ENCODE measurements around the gene MICU1. TPM values are rescaled to one million over a fixed set of nuclear protein-coding genes. Genes with fewer than 3 reads are reported as not detected.
"Not testable (repeated sequence)": the region's sequence is repeated elsewhere in the genome, so short reads cannot be mapped to it uniquely, and the experiment has no call there.

Gene MICU1
- total RNA-seq, 1 experiment from 2014 or later: 83.2 TPM

- in situ Hi-C loops (cut with HindIII; ENCODE audit: low pct_unique_long_range_greater_than_20kb, low sequenced_read_pairs): no loop called here
- DNase-seq (ENCODE audit: low read depth): no peak
Observed at GRCh38 chr10:72385724-72386123, 240.2 kb downstream of the MICU1 start.

- peak; percentile 33 for DNase-seq (ENCODE audit: low read depth)
- in situ Hi-C loops (cut with HindIII; ENCODE audit: low pct_unique_long_range_greater_than_20kb, low sequenced_read_pairs): not testable (repeated sequence)
Observed at GRCh38 chr10:72384982-72385381, 240.9 kb downstream of the MICU1 start.

DNA sequence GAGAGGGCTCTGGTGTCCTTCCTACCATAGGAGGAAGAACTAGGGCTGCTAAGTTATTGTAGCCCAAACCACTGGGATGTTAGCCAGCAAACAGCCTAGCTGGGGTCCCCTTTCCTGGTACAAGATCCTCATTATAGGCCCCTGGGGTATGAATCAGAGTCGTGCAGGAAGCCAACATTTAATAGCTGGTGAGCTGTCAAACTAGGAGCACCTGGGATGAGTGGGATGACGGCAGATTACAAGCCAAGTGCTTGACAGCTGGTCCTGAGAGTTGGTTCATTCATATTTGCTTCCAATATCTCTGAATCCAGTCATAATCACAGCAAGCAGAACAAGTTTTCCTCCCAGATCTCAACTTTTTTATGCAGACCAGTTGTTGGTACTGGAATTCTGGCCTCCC, 246.1 kb downstream of the MICU1 start:
- DNase-seq (ENCODE audit: low read depth): no peak
- in situ Hi-C loops (cut with HindIII; ENCODE audit: low pct_unique_long_range_greater_than_20kb, low sequenced_read_pairs): no loop called here

DNA sequence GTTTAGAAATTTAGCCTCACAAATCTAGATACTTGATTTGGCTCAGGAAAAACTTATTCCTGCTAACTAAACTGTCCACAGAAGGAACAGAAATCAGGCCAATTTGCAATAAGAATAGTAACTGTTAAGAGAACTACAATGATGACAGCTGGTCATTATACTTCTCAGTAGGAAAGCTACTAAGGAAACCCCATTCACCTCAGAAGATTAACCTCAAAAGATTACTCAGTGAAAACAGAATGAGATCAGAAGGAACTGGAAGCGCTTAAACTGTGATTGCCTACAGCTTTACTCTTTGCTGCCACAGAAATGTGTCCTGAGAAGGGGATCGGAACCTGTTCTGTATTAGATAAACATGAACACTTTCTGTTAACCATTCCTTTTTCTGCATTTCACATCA, 246.8 kb downstream of the MICU1 start:
- in situ Hi-C loops (cut with HindIII; ENCODE audit: low pct_unique_long_range_greater_than_20kb, low sequenced_read_pairs): no loop called here
- no peak for DNase-seq (ENCODE audit: low read depth)

DNA sequence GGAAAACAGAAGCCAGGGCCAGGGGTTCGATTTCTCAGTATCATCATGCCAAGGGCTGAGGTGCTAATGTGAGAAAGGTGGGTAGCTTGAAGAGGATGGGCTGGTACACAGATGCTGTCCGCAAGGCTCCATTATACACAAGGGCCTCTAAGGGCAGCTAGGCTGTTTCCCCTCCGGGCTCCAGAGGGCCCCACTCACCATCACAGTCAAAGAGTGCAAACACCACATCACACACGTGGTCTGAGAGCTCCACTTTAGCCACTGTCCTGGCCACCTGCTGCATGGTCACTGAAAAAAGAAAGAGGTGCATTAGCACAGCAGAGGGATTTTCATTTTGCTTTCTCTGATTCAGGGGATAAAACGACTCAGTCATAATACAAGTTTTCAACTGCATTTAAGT, 250.3 kb downstream of the MICU1 start:
- no peak for DNase-seq (ENCODE audit: low read depth)
- in situ Hi-C loops (cut with HindIII; ENCODE audit: low pct_unique_long_range_greater_than_20kb, low sequenced_read_pairs): no loop called here

- in situ Hi-C loops (cut with HindIII; ENCODE audit: low pct_unique_long_range_greater_than_20kb, low sequenced_read_pairs): no loop called here
- no peak for DNase-seq (ENCODE audit: low read depth)
Observed at GRCh38 chr10:72375173-72375572, 250.7 kb downstream of the MICU1 start.

GRCh38 chr10:72370201-72370722, 255.6 kb downstream of the MICU1 start:
- no peak for DNase-seq (ENCODE audit: low read depth)
- in situ Hi-C loops (cut with HindIII; ENCODE audit: low pct_unique_long_range_greater_than_20kb, low sequenced_read_pairs): no loop called here

DNA sequence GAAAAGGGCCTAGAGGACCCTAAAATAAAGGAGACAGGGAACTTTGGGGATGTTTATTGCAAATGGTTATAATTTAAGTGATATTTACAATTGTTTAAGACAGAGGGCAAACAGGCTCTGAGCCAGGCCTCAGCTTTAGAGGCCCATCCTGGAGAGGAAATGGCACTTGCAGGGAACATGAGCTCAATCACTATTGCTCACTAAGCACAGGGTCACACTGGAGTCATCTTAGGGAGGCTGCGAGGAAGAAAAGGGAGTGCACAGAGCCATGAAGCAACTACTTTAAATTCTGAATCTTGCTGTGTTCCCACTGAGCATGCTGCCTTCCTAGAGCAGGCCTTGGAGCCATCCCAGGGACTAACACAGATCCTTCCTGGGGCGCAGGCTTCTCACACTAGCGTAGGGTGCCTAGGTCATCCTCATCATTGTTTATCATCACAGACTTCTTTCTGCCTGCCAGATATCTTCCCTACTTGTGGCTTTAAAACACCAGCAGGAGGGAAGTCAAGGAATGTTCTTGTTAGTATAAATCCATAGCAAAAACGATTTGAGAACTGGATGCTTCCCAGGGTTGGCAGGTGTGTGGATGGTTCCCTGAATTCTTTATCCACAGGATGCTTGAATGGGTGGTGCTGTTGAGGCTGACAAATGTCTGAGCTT, 258.4 kb downstream of the MICU1 start:
- in situ Hi-C loops (cut with HindIII; ENCODE audit: low pct_unique_long_range_greater_than_20kb, low sequenced_read_pairs): no loop called here
- no peak for DNase-seq (ENCODE audit: low read depth)

GRCh38 chr10:72365106-72365895, 260.6 kb downstream of the MICU1 start:
- in situ Hi-C loops (cut with HindIII; ENCODE audit: low pct_unique_long_range_greater_than_20kb, low sequenced_read_pairs): no loop called here

DNA sequence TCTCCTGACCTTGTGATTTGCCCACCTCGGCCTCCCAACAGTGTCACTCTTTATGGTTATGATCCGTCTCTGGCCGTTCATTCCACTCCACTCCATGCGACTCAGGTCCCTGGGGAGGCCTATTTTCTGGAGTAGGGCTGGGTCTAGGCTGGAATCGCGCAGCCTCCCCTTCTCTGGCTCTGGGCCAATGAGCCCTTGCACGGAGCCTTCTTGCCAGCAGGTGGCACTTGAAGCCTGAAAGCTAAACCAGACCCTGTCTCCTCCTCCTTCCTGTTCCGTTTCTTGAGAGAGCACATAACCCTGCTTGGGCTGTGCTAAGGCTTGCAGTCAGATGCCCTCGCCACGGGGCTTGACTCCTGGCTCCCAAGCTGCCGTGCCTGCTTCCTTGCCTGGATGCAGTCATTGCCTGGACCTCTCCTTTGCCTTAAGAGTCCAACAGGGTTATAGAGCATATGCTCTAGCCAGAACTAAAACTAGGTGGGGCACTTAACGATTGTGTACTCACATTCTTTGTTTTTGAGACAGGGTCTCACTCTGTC, 261.6 kb downstream of the MICU1 start:
- peak; percentile 89 for DNase-seq (ENCODE audit: low read depth)
- in situ Hi-C loops (cut with HindIII; ENCODE audit: low pct_unique_long_range_greater_than_20kb, low sequenced_read_pairs): no loop called here

More at GRCh38 chr10:72365106-72365895, 260.6 kb downstream of the MICU1 start:
- no peak for DNase-seq (ENCODE audit: low read depth)

- DNase-seq (ENCODE audit: low read depth): no peak
- in situ Hi-C loops (cut with HindIII; ENCODE audit: low pct_unique_long_range_greater_than_20kb, low sequenced_read_pairs): no loop called here
Observed at GRCh38 chr10:72356987-72357386, 268.9 kb downstream of the MICU1 start.

- DNase-seq (ENCODE audit: low read depth): no peak
- in situ Hi-C loops (cut with HindIII; ENCODE audit: low pct_unique_long_range_greater_than_20kb, low sequenced_read_pairs): no loop called here
Observed at GRCh38 chr10:72356115-72356514, 269.8 kb downstream of the MICU1 start.

DNA sequence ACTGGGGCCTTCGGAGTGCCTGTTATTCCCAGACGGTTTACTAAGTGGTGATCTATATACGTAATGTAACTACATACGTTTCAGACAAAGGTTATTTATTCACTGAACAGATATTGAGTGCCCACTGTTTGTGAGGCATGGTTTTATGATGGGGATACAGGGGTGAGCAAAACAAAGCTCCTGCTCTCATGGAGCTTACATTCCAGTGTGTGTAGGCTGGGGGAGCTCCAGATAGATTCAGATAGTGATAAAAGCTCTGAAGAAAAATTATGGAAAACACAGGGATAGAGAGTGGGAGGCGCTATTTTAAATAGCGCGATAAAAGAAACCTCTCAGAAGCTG, 270.7 kb downstream of the MICU1 start:
- in situ Hi-C loops (cut with HindIII; ENCODE audit: low pct_unique_long_range_greater_than_20kb, low sequenced_read_pairs): no loop called here
- DNase-seq (ENCODE audit: low read depth): no peak

- in situ Hi-C loops (cut with HindIII; ENCODE audit: low pct_unique_long_range_greater_than_20kb, low sequenced_read_pairs): no loop called here
- peak; percentile 98 for DNase-seq (ENCODE audit: low read depth)
Observed at GRCh38 chr10:72354356-72355213, 271.3 kb downstream of the MICU1 start, which contains the start of gene DNAJB12. Gene DNAJB12, minus strand, starts transcription at chr10:72354919. Its CDS starts 22 bp downstream, at chr10:72354897.

GRCh38 chr10:72353965-72354355, 271.9 kb downstream of the MICU1 start:
- DNase-seq (ENCODE audit: low read depth): peak; percentile 50
- in situ Hi-C loops (cut with HindIII; ENCODE audit: low pct_unique_long_range_greater_than_20kb, low sequenced_read_pairs): no loop called here

DNA sequence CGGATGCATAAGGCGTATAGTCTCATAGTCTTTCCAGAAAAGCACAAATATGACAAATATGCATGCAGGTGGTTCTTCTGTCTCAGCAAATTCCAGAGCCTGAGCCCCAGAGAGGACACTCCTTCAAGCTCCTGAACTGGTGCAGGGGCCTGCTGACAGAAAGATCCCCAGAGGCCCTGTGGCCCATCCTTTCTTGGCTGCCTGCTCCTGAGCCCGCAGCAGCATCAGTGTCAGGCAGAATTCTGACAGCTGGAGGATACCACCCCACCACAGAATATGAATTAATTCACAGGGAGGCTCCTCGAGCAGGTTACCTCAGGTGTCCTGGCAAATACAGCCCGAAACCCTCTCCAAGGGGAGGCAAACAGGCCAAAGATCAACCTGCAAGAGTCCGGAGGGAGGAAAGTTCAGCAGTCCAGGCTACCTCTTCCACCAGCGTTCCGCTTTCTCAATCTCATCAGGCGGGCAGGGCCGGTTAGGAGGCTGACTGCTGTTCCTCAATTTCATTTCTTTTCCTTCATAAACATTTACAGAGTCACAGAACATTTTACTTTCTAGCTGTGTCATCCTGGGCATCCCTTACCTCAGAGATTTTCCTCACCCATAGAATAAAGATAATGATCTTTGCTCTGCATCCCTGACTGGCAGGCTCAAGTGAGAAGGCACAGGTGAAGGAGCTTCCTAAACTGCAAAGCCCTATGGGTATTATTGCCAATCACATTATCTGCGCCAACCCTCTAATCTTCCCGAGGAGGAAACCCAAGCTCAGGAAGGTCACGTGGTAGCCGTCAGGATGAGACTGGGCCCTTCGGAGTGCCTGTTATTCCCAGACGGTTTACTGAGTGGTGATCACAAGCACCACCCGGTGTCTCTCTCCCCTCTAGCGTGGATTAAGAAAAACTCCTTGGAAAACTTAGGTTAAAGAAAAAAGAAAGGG, 272.6 kb downstream of the MICU1 start:
- in situ Hi-C loops (cut with HindIII; ENCODE audit: low pct_unique_long_range_greater_than_20kb, low sequenced_read_pairs): no loop called here
- peak; percentile 51 for DNase-seq (ENCODE audit: low read depth)

DNA sequence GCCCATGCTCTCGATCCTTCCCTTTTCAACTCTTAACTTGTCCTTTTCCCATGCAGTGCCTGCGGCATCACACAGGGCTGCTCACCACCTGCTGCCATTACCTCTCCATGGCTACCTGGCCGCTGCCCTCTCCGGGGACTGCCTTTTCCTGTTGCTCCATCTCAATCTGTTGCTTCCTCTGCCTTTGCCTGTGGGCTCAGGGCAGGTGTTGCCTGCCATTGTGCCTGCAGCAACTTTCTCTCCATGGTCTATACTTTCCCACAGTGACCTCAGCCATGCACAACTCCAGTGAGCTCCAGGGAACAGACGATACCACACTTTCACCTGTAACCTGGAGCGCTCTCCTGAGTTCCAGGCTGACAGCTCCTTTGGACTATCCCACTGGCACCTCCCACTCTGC, 274.4 kb downstream of the MICU1 start:
- no peak for DNase-seq (ENCODE audit: low read depth)
- in situ Hi-C loops (cut with HindIII; ENCODE audit: low pct_unique_long_range_greater_than_20kb, low sequenced_read_pairs): no loop called here
